HepG2 (cell line): ENCODE results near the gene MLLT11. TPM values are rescaled to one million over a fixed set of nuclear protein-coding genes. Genes with fewer than 3 reads are reported as not detected.

Experiments used
- ATAC-seq: fragments of 200-7000 bp; cut with Tn5 transposase; 3 replicates; pipeline ENCODE4 v1.9.1; 2020; ENCODE audit warnings: mild to moderate bottlenecking, moderate library complexity
- BruUV-seq: library from RNA; stranded (reverse); fragments of 400-500 nt; replicated peaks from 2 replicates; lab custom pipeline; 2021; lab: Mats Ljungman, UMichigan
- CTCF ChIA-PET: fragments of 300-600 bp; formaldehyde crosslinking; extraction: SDS; loops from one replicate; lab custom pipeline; 2021; ENCODE audit warnings: low total read pairs, inconsistent platforms, low intra/inter-chr PET ratio; lab: Yijun Ruan, JAX
- POLR2A ChIA-PET: fragments of 350-600 bp; sonication (Branson Sonifier 250); formaldehyde crosslinking; loops from one replicate; lab custom pipeline; 2020; ENCODE audit warnings: antibody characterized with exemption, inconsistent platforms; lab: Yijun Ruan, JAX
- DNase-seq: peaks from one replicate; pipeline ENCODE4 v3.0.0-alpha.2; 2015; ENCODE audit warnings: low spot score
- FAIRE-seq: peaks from 3 replicates; lab custom pipeline; 2011; peaks lifted over from hg19 to GRCh38; lab: Jason Lieb, UNC
- H2AFZ ChIP-seq: one replicate; pipeline ENCODE4 v1.6.1; 2011; ENCODE audit warnings: low read length, inconsistent platforms
- H3K27ac ChIP-seq: fragments of 300-600 bp; 3 replicates; pipeline ENCODE4 v1.8.0; 2011; ENCODE audit warnings: mixed run types, mild to moderate bottlenecking, mixed read lengths, low read length, inconsistent platforms; ENCODE audit not compliant: insufficient read depth; ENCODE audit errors: extremely low read length
- H3K27me3 ChIP-seq, 2 experiments: fragments of 200-600 bp in 1 of 2; 2 replicates in 1 of 2; 3 replicates in 1 of 2; pipeline versions ENCODE4 v1.6.0 to v1.8.0; 2011; ENCODE audit warnings: low read length in 2 of 2, mild to moderate bottlenecking in 2 of 2, moderate library complexity in 2 of 2, inconsistent platforms in 1 of 2; ENCODE audit not compliant: insufficient read depth in 2 of 2, control insufficient read depth in 1 of 2
- H3K36me3 ChIP-seq, 2 experiments: fragments of 200-600 bp in 1 of 2; replicated peaks in 1 of 2; 2 replicates in 1 of 2; 3 replicates in 1 of 2; pipeline versions ENCODE4 v1.5.1 to v1.8.0; 2011; ENCODE audit warnings: low read length in 2 of 2, inconsistent platforms in 1 of 2; ENCODE audit not compliant: insufficient read depth in 2 of 2, control insufficient read depth in 1 of 2
- H3K4me1 ChIP-seq: 2 replicates; pipeline ENCODE4 v1.5.1; 2012; ENCODE audit warnings: low read length, inconsistent platforms; ENCODE audit not compliant: insufficient read depth
- H3K4me2 ChIP-seq: 2 replicates; pipeline ENCODE4 v1.6.0; 2011; ENCODE audit warnings: low read depth, low read length, inconsistent platforms
- H3K4me3 ChIP-seq, 3 experiments: fragments of 200-600 bp in 1 of 3; sonication (generic), shearing (Covaris generic) in 1 of 3; replicated peaks in 1 of 3; 2 replicates each; pipeline ENCODE4 v1.5.1; 2011 to 2016; ENCODE audit warnings: low read length in 3 of 3, inconsistent platforms in 2 of 3, low read depth in 2 of 3, mild to moderate bottlenecking in 2 of 3, control low read depth in 1 of 3, mixed read lengths in 1 of 3; ENCODE audit not compliant: insufficient read depth in 1 of 3
- H3K79me2 ChIP-seq: one replicate; pipeline ENCODE4 v1.6.1; 2011; ENCODE audit warnings: low read length, inconsistent platforms; ENCODE audit not compliant: insufficient read depth
- H3K9ac ChIP-seq: 2 replicates; pipeline ENCODE4 v1.6.0; 2011; ENCODE audit warnings: mild to moderate bottlenecking, low read depth, low read length, inconsistent platforms; ENCODE audit not compliant: insufficient read depth
- H3K9me3 ChIP-seq: 2 replicates; pipeline ENCODE4 v1.5.1; 2012; ENCODE audit warnings: mild to moderate bottlenecking, low read length
- H4K20me1 ChIP-seq: 2 replicates; pipeline ENCODE4 v1.6.0; 2011; ENCODE audit warnings: inconsistent platforms, mild to moderate bottlenecking, low read length, moderate library complexity; ENCODE audit not compliant: insufficient read depth
- ATF2 ChIP-seq: sonication (generic); formaldehyde crosslinking; IDR thresholded peaks from 2 replicates; pipeline ENCODE4 v1.4.0; 2020; ENCODE audit warnings: missing genetic modification reagents
- BHLHE40 ChIP-seq: IDR thresholded peaks from 2 replicates; pipeline ENCODE4 v1.6.1; 2011; ENCODE audit warnings: low read length, improper control_type of control experiment
- CHD4 ChIP-seq: fragments of 200-600 bp; sonication (generic); IDR thresholded peaks from 2 replicates; pipeline ENCODE4 v1.7.0; 2017; ENCODE audit warnings: mild to moderate bottlenecking, low read length, borderline replicate concordance
- ETV5 ChIP-seq: IDR thresholded peaks from 2 replicates; pipeline ENCODE4 v1.6.1; 2018; ENCODE audit warnings: missing biosample characterization, missing genetic modification reagents, inconsistent platforms, borderline replicate concordance
- IRX3 ChIP-seq: sonication (generic); formaldehyde crosslinking; IDR thresholded peaks from 2 replicates; pipeline ENCODE4 v1.8.1; 2023; ENCODE audit warnings: mild to moderate bottlenecking, low read depth, missing genetic modification reagents, borderline replicate concordance
- MXI1 ChIP-seq: IDR thresholded peaks from 3 replicates; pipeline ENCODE4 v1.6.1; 2012; ENCODE audit warnings: low read depth, low read length, inconsistent platforms, borderline replicate concordance
- NBN ChIP-seq: fragments of 450-650 bp; conservative IDR thresholded peaks from 2 replicates; pipeline ENCODE4 v1.6.1; 2017
- NFE2L1 ChIP-seq: sonication (generic); formaldehyde crosslinking; IDR thresholded peaks from 2 replicates; pipeline ENCODE4 v1.4.0; 2020; ENCODE audit warnings: missing genetic modification reagents, mild to moderate bottlenecking, borderline replicate concordance
- PAWR ChIP-seq: sonication (generic); formaldehyde crosslinking; IDR thresholded peaks from 2 replicates; pipeline ENCODE4 v1.4.0; 2020; ENCODE audit warnings: missing genetic modification reagents, mild to moderate bottlenecking, borderline replicate concordance
- TAF15 ChIP-seq: fragments of 200-400 bp; formaldehyde crosslinking; IDR thresholded peaks from one replicate; pipeline ENCODE4 v1.6.1; 2018; ENCODE audit warnings: mild to moderate bottlenecking, low read depth, low read length; ENCODE audit not compliant: poor library complexity, severe bottlenecking
- TSC22D2 ChIP-seq: sonication (generic); formaldehyde crosslinking; IDR thresholded peaks from 2 replicates; pipeline ENCODE4 v1.5.1; 2020; ENCODE audit warnings: missing genetic modification reagents, mild to moderate bottlenecking, borderline replicate concordance
- XBP1 ChIP-seq: sonication (generic); formaldehyde crosslinking; IDR thresholded peaks from 2 replicates; pipeline ENCODE4 v1.5.0; 2020; ENCODE audit warnings: missing genetic modification reagents
- XRCC5 ChIP-seq: fragments of 200-400 bp; formaldehyde crosslinking; optimal IDR thresholded peaks from 2 replicates; pipeline ENCODE3; 2017; ENCODE audit warnings: mild to moderate bottlenecking, low read length
- ZFAT ChIP-seq: sonication (generic); formaldehyde crosslinking; conservative IDR thresholded peaks from 2 replicates; pipeline ENCODE4 v1.8.1; 2023; ENCODE audit warnings: missing genetic modification reagents, inconsistent platforms
- ZFP62 ChIP-seq: sonication (generic); formaldehyde crosslinking; IDR thresholded peaks from 2 replicates; pipeline ENCODE4 v1.4.0; 2020; ENCODE audit warnings: missing genetic modification reagents
- ZNF749 ChIP-seq: sonication (generic); formaldehyde crosslinking; IDR thresholded peaks from 2 replicates; pipeline ENCODE4 v1.8.0; 2022; ENCODE audit warnings: mild to moderate bottlenecking, missing genetic modification reagents, moderate library complexity, borderline replicate concordance
- ZSCAN22 ChIP-seq: sonication (generic); formaldehyde crosslinking; IDR thresholded peaks from 2 replicates; pipeline ENCODE4 v1.4.0; 2020; ENCODE audit warnings: mild to moderate bottlenecking, missing genetic modification reagents
- WGBS: methylation state at CpG from one replicate; pipeline ENCODE4 v1.1.6; 2017; ENCODE audit warnings: low lambda C conversion rate; 5-methylcytosine and 5-hydroxymethylcytosine counted together
- in situ Hi-C: cut with HindIII; loops from 2 replicates; pipeline ENCODE4 v1.10.0; 2017; ENCODE audit warnings: low pct_unique_long_range_greater_than_20kb; ENCODE audit not compliant: extremely low pct_ligation_motif_present
- intact Hi-C: fragments of 100-400 bp; cut with micrococcal nuclease; formaldehyde crosslinking; loops from one replicate; pipeline ENCODE4 v1.10.0; 2022; ENCODE audit not compliant: unreplicated experiment
- polyA plus RNA-seq, 8 experiments: library from polyadenylated mRNA; depleted of rRNA in 3 of 8; stranded (reverse) in 7 of 8; unstranded in 1 of 8; fragments of >200 nt; fragmentation: Illumina TruSeq in 4 of 8; extraction: Trizol in 4 of 8; gene quantifications; 2 replicates each; pipeline versions ENCODE4 v1.2.1 to v1.2.3, GENCODE V29; 2011 to 2016; ENCODE audit warnings: low read depth in 4 of 8, missing spikeins in 1 of 8, mixed read lengths in 1 of 8; ENCODE audit not compliant: insufficient read depth in 1 of 8
- total RNA-seq, 5 experiments: library from RNA; depleted of rRNA; stranded (reverse); fragments of >200 nt; fragmentation: Illumina TruSeq; extraction: Trizol; gene quantifications; 2 replicates each; pipeline ENCODE4 v1.2.3, GENCODE V29; 2016; ENCODE audit warnings: low read depth in 1 of 5

Gene MLLT11
- total and polyA plus RNA-seq, 2 of the 13 experiments (the other 11 are each of a cell fraction or from before 2014, with no cell fraction given), result 0.21 to 0.22 TPM

DNA sequence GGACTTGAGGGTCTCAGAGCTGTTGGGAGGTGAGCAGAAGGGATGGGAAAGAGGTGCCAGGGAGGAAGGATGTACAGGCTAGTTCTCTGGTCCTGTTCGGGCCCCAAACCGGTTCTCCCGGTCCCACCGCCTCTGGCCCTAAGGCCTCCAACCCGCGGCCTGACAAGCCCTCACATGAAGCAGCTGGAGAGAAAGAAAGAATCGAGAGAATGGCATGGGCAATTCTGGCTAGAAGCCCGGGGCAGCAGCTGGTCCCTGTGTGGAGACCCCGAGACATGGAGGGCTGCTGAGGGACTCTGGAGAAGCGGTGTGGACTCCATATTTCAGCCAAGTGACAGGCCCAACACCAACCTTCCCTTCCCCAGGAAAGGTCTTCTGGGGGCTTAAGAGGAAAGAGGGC is 1.5 kb upstream of the MLLT11 start:
- in situ Hi-C loops, result no loop called here

GRCh38 chr1:151059109-151060006 is 839 bp upstream of the MLLT11 start, which contains the start of gene CDC42SE1:
CDC42SE1 (minus strand) TSS chr1:151059622; CDS start chr1:151055730, 3,892 bp downstream.
- no TSS peak for BruUV-seq
- no peak for TF ChIP-seq ZFP62
- no peak for TF ChIP-seq IRX3 (CRISPR knock-in tag)
- TF ChIP-seq NBN, result no peak
- TF ChIP-seq ZSCAN22 (CRISPR knock-in tag), result no peak
- TF ChIP-seq ATF2 (CRISPR knock-in tag), result 0 out of 2 replicates have a peak, but pooled peaks have one; percentile 25
- TF ChIP-seq XBP1 (CRISPR knock-in tag), result no peak
- TF ChIP-seq XRCC5, result peak; percentile 93
- TF ChIP-seq NFE2L1 (CRISPR knock-in tag), result 0 out of 2 replicates have a peak, but pooled peaks have one; percentile 41
- TF ChIP-seq CHD4, result no peak
- no peak for TF ChIP-seq BHLHE40
- TF ChIP-seq ZFAT, result no peak
- TF ChIP-seq ZNF749, result 0 out of 2 replicates have a peak, but pooled peaks have one; percentile 67
- peak; percentile 55; the same call in 1 of the 3 replicates for TF ChIP-seq MXI1
- TF ChIP-seq TSC22D2 (CRISPR knock-in tag), result no peak

More for the DNA sequence above, 1.5 kb upstream of the MLLT11 start:
- FAIRE-seq (no peak), ATAC-seq (peak; percentile 44), DNase-seq (no peak)
- Histone ChIP-seq H3K9ac (peak overlapping the region; percentile 82), H3K4me3 (peak overlapping the region; percentile 83 to 96 (median 88)), H3K27ac (peak overlapping the region; percentile 56), H3K27me3 (0 out of 5 replicates have a peak, but pooled peaks cover 0 to 3% of the 10 kb centered on the region in 2 experiments), H3K79me2 (peaks cover 19% of the 10 kb centered on the region), H4K20me1 (no peaks in the 10 kb centered on the region), H3K9me3 (no peaks in the 10 kb centered on the region), H3K36me3 (peaks cover 13 to 27% of the 10 kb centered on the region in 2 experiments), H2AFZ (no peak overlapping the region), H3K4me1 (peaks cover 50% of the 10 kb centered on the region), H3K4me2 (peak overlapping the region; percentile 74)
- ChIA-PET CTCF (no interaction called here), POLR2A (interaction anchor here (0.7 to 3.6 kb wide), 5 partner anchors 9 to 46 kb away, joined by 3 to 23 read pairs (median 4); partner anchors contain the start of gene C1orf56)
- intact Hi-C loops, result loop anchor here (2.0 kb wide), 1 partner anchor 46 kb away; no protein-coding TSS in a partner anchor
- WGBS, result 2% methylated on average over 6 of the region's 10 CpGs
- TSS peak; percentile 65 for BruUV-seq
- TF ChIP-seq PAWR (CRISPR knock-in tag) (no peak), ETV5 (CRISPR knock-in tag) (no peak), TAF15 (no peak)

More at GRCh38 chr1:151059109-151060006, 839 bp upstream of the MLLT11 start, which contains the start of gene CDC42SE1:
- Histone ChIP-seq H3K27ac (peak within 1 kb of the TSS; percentile 56), H3K79me2 (peaks cover 19% of the 10 kb centered on the region), H3K9ac (peak within 1 kb of the TSS; percentile 82), H3K4me2 (peak within 1 kb of the TSS; percentile 74), H3K36me3 (peaks cover 10 to 22% of the 10 kb centered on the region in 2 experiments), H4K20me1 (no peaks in the 10 kb centered on the region), H3K27me3 (0 out of 5 replicates have a peak, but pooled peaks cover 0 to 3% of the 10 kb centered on the region in 2 experiments), H2AFZ (peak within 1 kb of the TSS; percentile 35), H3K4me3 (peak within 1 kb of the TSS; percentile 83 to 96 (median 88)), H3K9me3 (no peaks in the 10 kb centered on the region), H3K4me1 (peaks cover 50% of the 10 kb centered on the region)
- FAIRE-seq (no peak), DNase-seq (peak; percentile 67), ATAC-seq (peak; percentile 96)
- in situ Hi-C loops, result no loop called here
- CTCF ChIA-PET, result interaction anchor here (0.7 kb wide), 1 partner anchor 80 kb away, joined by 3 read pairs; no protein-coding TSS in a partner anchor
- intact Hi-C loops, result loop anchor here (2.0 kb wide), 1 partner anchor 47 kb away; no protein-coding TSS in a partner anchor
- POLR2A ChIA-PET, result interaction anchor here (1.2 to 3.6 kb wide), 4 partner anchors 10 to 46 kb away, joined by 3 to 23 read pairs (median 5); partner anchors contain the start of gene C1orf56
- under 1% methylated on average over 26 of the region's 58 CpGs for WGBS
